Ovary (tissue), 3 donors: Measurements from ENCODE around the gene SLC7A7.

Experiments
- EP300 ChIP-seq: sonication (generic); formaldehyde crosslinking; IDR thresholded peaks from one replicate; pipeline ENCODE4 v1.6.1; 2017; ENCODE audit warnings: antibody characterized with exemption
- POLR2A ChIP-seq: fragments of 450-650 bp; IDR thresholded peaks from one replicate; pipeline ENCODE4 v1.6.1; 2017; ENCODE audit warnings: antibody characterized with exemption, mild to moderate bottlenecking, moderate library complexity
- TF ChIP-seq, protein P1 (sequence below), 3 donors: fragments of 450-650 bp in 2 of 3; fragments of 200-600 bp in 1 of 3; IDR thresholded peaks; one replicate each; pipeline versions ENCODE4 v1.5.1 to v1.8.0; 2016 to 2022; ENCODE audit warnings: antibody characterized with exemption in 3 of 3, mild to moderate bottlenecking in 1 of 3
- donor health status: DM: no; HTN: no; CAD: no.

- TF ChIP-seq, protein P1, sequence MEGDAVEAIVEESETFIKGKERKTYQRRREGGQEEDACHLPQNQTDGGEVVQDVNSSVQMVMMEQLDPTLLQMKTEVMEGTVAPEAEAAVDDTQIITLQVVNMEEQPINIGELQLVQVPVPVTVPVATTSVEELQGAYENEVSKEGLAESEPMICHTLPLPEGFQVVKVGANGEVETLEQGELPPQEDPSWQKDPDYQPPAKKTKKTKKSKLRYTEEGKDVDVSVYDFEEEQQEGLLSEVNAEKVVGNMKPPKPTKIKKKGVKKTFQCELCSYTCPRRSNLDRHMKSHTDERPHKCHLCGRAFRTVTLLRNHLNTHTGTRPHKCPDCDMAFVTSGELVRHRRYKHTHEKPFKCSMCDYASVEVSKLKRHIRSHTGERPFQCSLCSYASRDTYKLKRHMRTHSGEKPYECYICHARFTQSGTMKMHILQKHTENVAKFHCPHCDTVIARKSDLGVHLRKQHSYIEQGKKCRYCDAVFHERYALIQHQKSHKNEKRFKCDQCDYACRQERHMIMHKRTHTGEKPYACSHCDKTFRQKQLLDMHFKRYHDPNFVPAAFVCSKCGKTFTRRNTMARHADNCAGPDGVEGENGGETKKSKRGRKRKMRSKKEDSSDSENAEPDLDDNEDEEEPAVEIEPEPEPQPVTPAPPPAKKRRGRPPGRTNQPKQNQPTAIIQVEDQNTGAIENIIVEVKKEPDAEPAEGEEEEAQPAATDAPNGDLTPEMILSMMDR (IDR thresholded peaks at IDR 0.05), result no peak
- TF ChIP-seq POLR2A (no peak), EP300 (peak; percentile 24)
Observed at GRCh38 chr14:22829661-22830442, 14.6 kb upstream of the SLC7A7 start, which contains the start of gene MRPL52.
